Stimulated activated memory B cell treated with anti-CD40 and anti-IgM and Interleukin-4, amounts not matched to agents 10 μg/mL and 1 μg/mL and 100 μg/mL, for 72 hours (primary cell): ENCODE results near the gene BCR.
A peak's percentile ranks its signal among the peaks of the same experiment; 100 is the strongest.

Source experiments
- ATAC-seq: fragments of 150-1000 bp; cut with Tn5 transposase; 2 replicates; pipeline ENCODE4 v1.10.0; 2021
- H3K27ac Mint-ChIP-seq: one replicate; pipeline ENCODE4 v1.8.0; 2022; ENCODE audit warnings: mild to moderate bottlenecking, mixed read lengths
- H3K27me3 Mint-ChIP-seq: one replicate; pipeline ENCODE4 v1.8.0; 2022; ENCODE audit warnings: mixed read lengths
- H3K36me3 Mint-ChIP-seq: one replicate; pipeline ENCODE4 v1.8.0; 2022; ENCODE audit warnings: mixed read lengths
- H3K4me1 Mint-ChIP-seq: one replicate; pipeline ENCODE4 v1.8.0; 2022; ENCODE audit warnings: mixed read lengths
- H3K4me3 Mint-ChIP-seq: one replicate; pipeline ENCODE4 v1.8.0; 2022; ENCODE audit warnings: mild to moderate bottlenecking, moderate library complexity, mixed read lengths
- H3K9me3 Mint-ChIP-seq: one replicate; pipeline ENCODE4 v1.8.0; 2022; ENCODE audit warnings: mixed read lengths

The BCR gene

DNA sequence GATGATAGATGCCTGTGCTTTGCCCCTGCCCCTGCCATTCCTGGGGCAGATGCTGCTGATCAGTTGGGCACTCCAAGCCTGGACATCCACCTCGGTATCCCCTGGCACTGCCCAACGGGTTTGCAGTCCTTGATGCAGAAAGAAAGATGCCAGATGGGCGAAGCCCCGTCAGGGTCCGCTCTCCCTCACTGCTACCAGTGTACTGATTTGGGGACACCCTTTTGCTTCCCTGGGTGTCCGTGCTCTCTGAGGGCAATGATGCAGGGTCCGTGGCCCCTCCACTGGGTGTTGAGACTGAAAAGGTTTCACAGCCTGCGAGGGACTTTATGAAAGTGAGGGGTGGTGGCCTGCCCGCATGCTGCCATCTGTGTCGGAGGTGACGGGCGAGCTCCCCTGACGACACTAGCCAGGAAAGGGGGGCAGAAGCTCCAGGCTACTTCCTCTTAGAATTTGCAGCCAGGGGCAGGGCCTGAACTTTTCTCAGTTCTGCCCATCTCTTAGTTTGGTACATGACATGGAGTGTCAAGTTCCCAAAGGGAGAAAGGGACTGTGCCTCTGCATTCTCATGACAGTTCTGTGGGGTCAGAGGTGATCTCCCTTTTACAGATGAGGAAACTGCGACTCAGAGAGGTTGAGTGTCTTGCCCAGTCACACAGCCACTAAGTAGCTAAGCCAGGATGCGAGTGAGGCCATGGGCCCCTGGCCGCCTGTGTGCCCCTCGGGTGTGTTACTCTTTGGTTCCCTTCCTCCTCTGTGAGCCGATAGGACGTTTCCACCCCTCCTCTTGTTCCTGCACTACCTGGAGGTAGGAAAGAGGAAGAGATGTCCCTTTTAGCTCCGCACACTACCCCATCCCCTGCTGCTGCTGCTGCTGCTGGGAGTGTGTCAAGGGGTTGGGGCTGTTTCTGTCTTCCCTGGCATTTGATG lies 96.6 kb downstream of the BCR start:
- ATAC-seq: peak; percentile 64
- no peak overlapping the region for H3K4me3 Mint-ChIP-seq
- no peak overlapping the region for H3K27ac Mint-ChIP-seq
- no peaks in the 10 kb centered on the region for H3K27me3 Mint-ChIP-seq
- H3K36me3 Mint-ChIP-seq: peaks cover 28% of the 10 kb centered on the region
- no peaks in the 10 kb centered on the region for H3K9me3 Mint-ChIP-seq
- peaks cover 18% of the 10 kb centered on the region for H3K4me1 Mint-ChIP-seq

DNA sequence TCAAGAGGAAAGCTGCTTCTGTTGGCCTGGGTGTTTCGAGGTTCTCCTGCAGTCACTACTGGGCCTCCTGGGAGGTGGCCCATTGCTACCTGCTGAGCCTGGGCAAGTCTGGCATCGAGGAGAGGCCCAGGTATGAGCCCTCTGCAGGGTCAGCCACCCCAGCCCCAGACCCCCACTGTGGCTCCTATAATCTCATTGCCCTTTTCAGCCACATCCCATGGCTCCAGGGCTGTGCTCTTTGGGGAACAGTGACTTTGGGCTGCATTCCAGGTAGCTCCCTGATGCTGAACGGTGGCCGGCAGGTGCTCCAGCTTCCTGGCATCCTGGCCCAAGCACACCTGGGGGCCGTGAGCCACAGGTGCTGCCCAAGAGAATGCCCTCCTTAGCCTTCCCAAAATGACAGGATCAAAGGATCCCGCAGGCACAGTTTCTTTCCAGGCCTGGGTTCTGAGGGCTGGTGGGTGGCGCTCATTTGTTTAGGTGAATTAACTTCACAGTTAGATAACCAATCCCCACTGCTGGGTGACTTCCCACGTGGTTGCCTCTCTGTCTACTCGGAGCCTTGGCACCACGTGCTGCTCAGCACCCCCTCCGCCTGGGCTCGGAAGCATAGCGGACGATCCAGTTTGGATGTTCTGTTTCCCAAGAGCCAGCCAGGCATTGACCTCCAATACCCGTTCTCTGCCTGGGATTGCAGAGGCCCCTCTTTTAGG lies 97.4 kb downstream of the BCR start:
- H3K36me3 Mint-ChIP-seq: peaks cover 28% of the 10 kb centered on the region
- no peak overlapping the region for H3K4me3 Mint-ChIP-seq
- H3K9me3 Mint-ChIP-seq: no peaks in the 10 kb centered on the region
- no peaks in the 10 kb centered on the region for H3K27me3 Mint-ChIP-seq
- ATAC-seq: no peak
- H3K4me1 Mint-ChIP-seq: peaks cover 18% of the 10 kb centered on the region
- no peak overlapping the region for H3K27ac Mint-ChIP-seq

- Mint-ChIP-seq H3K9me3 (no peaks in the 10 kb centered on the region), H3K36me3 (peaks cover 14% of the 10 kb centered on the region), H3K27me3 (no peaks in the 10 kb centered on the region), H3K27ac (no peak overlapping the region), H3K4me3 (no peak overlapping the region), H3K4me1 (peaks cover 18% of the 10 kb centered on the region)
- ATAC-seq: no peak
These were observed 98.8 kb downstream of the BCR start for GRCh38 chr22:23278883-23279675.

GRCh38 chr22:23279781-23280180 lies 99.5 kb downstream of the BCR start:
- H3K9me3 Mint-ChIP-seq: no peaks in the 10 kb centered on the region
- no peaks in the 10 kb centered on the region for H3K27me3 Mint-ChIP-seq
- H3K36me3 Mint-ChIP-seq: peaks cover 10% of the 10 kb centered on the region
- no peak for ATAC-seq
- H3K4me1 Mint-ChIP-seq: peaks cover 18% of the 10 kb centered on the region
- H3K27ac Mint-ChIP-seq: no peak overlapping the region
- no peak overlapping the region for H3K4me3 Mint-ChIP-seq

DNA sequence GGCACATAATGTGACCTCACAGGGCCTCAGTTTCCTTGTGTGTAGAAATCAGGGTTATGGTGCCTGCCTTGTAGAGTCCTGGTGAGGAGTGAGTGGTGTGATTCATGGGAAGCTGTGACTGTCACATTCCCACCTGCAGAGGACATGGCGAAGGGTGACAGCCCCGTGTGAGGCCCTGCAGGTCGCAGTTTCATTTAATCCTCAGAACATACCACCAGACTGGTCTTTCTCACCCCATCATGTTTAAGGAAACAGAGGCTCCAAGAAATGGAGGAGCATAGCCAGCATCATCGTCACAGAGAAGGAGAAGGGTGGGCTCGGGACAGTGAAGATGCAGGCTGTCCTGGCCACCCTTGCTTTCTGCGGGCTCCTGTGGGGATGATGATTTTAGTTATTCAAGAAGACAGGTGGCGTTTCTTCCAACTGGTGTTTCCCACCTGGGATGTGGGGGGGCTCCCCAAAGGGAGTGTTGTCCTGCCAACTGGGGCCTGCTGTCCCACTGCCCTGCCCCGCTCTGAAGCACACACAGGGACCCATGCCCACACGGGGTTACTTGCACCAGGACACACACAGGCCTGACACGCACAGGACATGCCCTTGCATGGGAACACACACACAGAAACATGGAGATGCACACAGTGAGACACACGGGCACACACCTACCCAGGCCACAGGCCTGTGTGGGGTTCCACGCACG lies 100.2 kb downstream of the BCR start:
- Mint-ChIP-seq H3K9me3 (no peaks in the 10 kb centered on the region), H3K27ac (no peak overlapping the region), H3K36me3 (peaks cover 5% of the 10 kb centered on the region), H3K4me1 (peaks cover 18% of the 10 kb centered on the region), H3K4me3 (no peak overlapping the region), H3K27me3 (no peaks in the 10 kb centered on the region)
- ATAC-seq: no peak

DNA sequence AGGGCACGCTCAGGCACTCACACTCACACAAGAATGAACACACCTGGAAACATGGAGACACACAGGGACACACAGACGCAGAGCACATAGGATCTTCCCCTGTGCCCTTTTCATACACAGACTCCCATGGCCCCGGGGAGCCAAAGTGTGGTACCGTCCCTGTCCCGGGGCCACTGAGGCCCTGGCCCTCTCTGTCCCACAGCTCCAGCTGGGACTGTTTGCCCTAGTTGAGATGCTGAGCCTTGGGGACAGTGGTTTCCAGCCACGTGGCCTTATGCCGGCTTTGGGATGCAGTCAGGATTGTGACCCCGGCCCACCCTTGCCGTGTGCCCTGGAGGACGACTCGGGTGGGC lies 100.7 kb downstream of the BCR start:
- H3K27ac Mint-ChIP-seq: no peak overlapping the region
- H3K4me3 Mint-ChIP-seq: no peak overlapping the region
- no peaks in the 10 kb centered on the region for H3K9me3 Mint-ChIP-seq
- H3K4me1 Mint-ChIP-seq: peaks cover 18% of the 10 kb centered on the region
- H3K36me3 Mint-ChIP-seq: no peaks in the 10 kb centered on the region
- no peak for ATAC-seq
- no peaks in the 10 kb centered on the region for H3K27me3 Mint-ChIP-seq

GRCh38 chr22:23281406-23282088 lies 101.2 kb downstream of the BCR start:
- no peak overlapping the region for H3K4me3 Mint-ChIP-seq
- peak overlapping the region; percentile 6 for H3K27ac Mint-ChIP-seq
- peaks cover 16% of the 10 kb centered on the region for H3K4me1 Mint-ChIP-seq
- no peaks in the 10 kb centered on the region for H3K9me3 Mint-ChIP-seq
- no peaks in the 10 kb centered on the region for H3K27me3 Mint-ChIP-seq
- peak; percentile 75 for ATAC-seq
- peaks cover under 1% of the 10 kb centered on the region for H3K36me3 Mint-ChIP-seq

GRCh38 chr22:23282089-23282501 lies 101.8 kb downstream of the BCR start:
- Mint-ChIP-seq H3K4me3 (no peak overlapping the region), H3K27me3 (no peaks in the 10 kb centered on the region), H3K27ac (peak overlapping the region; percentile 6), H3K4me1 (peaks cover 11% of the 10 kb centered on the region), H3K9me3 (no peaks in the 10 kb centered on the region), H3K36me3 (peaks cover 6% of the 10 kb centered on the region)
- no peak for ATAC-seq

DNA sequence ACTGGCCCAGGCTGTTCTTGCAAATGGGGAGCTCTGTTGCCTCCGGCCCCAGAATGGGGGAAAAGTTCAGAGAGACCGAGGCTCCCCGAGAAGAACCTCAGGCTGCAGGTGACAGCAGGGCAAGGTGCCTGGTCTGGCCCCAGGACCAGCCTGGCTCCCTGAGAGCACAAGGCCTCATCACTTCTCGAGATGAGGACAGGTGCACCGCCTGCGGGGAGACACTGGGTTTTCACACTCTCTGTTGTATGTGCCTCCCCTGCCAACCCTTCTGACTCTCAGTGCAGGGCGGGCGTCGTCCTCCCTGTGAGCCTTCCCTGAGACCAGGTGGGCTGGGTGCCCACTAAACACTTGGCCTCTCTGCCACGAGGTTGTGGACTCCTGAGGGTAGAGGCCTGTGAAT lies 102.2 kb downstream of the BCR start:
- Mint-ChIP-seq H3K9me3 (no peaks in the 10 kb centered on the region), H3K4me3 (no peak overlapping the region), H3K36me3 (peaks cover 6% of the 10 kb centered on the region), H3K27ac (peak overlapping the region; percentile 6), H3K27me3 (no peaks in the 10 kb centered on the region), H3K4me1 (peaks cover 7% of the 10 kb centered on the region)
- ATAC-seq: no peak

DNA sequence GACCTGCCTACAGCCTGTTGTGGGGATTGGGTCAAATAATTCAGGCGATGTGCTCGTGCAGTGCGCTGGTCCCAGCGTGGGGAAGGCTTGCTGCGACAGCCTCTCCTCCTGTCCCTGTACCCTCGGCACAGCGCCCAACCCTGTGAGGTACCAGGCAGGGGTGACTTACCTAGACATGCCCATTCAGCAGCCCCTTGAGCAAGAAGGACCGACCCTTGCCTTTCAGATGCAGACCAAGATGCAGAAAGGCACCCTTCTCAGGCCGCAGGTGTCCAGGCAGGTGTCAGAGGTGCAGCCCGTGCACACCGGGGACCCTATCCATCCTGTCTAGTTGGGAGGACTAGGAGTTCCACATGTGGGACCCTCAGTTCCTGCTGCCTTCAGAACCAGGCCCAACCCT lies 102.7 kb downstream of the BCR start:
- no peak for ATAC-seq
- no peak overlapping the region for H3K27ac Mint-ChIP-seq
- H3K4me3 Mint-ChIP-seq: no peak overlapping the region
- H3K27me3 Mint-ChIP-seq: no peaks in the 10 kb centered on the region
- H3K9me3 Mint-ChIP-seq: no peaks in the 10 kb centered on the region
- peaks cover 5% of the 10 kb centered on the region for H3K4me1 Mint-ChIP-seq
- H3K36me3 Mint-ChIP-seq: peaks cover 6% of the 10 kb centered on the region

DNA sequence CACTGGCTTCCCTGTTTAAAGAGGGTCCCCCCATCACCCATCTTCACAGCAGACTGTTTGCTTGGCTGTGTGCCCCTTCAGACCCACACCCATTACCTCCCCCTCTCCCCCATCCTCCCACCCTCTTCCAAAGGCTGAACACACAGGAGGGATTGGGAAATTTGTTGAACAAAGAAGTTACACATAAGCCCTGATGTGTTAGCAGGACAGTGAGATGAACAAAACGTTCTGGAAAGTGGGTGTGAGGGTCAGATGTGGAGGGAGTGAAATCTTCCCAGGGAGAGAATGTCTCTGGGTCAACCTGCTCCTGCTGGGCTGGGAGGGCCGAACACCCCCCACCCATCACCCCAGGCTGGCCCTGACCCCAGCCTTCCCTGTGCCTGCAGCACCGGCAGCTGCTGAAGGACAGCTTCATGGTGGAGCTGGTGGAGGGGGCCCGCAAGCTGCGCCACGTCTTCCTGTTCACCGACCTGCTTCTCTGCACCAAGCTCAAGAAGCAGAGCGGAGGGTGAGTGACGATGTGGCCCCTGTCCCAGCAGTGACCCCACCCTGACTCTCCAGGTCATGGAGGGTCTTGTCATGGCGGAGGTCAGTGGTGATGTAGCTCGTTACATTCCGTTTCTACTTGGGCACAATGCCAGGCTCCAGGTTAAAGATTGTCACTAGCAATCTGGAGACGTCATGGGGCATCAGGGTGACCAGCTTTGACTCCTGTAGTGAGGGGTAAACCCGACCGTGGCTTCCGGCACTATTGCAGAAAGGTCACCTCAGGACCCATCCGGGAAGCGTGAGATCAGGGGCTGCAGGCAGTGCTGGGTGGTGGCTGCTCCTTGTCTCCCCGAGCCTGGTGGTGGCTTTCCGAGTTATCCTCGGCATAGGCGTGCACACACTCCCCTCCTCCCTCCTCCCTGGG lies 103.5 kb downstream of the BCR start:
- Mint-ChIP-seq H3K36me3 (peaks cover 13% of the 10 kb centered on the region), H3K9me3 (no peaks in the 10 kb centered on the region), H3K4me3 (no peak overlapping the region), H3K27me3 (no peaks in the 10 kb centered on the region), H3K4me1 (peaks cover 5% of the 10 kb centered on the region), H3K27ac (no peak overlapping the region)
- no peak for ATAC-seq

- H3K9me3 Mint-ChIP-seq: no peaks in the 10 kb centered on the region
- H3K4me3 Mint-ChIP-seq: no peak overlapping the region
- no peak for ATAC-seq
- no peaks in the 10 kb centered on the region for H3K27me3 Mint-ChIP-seq
- no peak overlapping the region for H3K27ac Mint-ChIP-seq
- H3K36me3 Mint-ChIP-seq: peaks cover 15% of the 10 kb centered on the region
- H3K4me1 Mint-ChIP-seq: peaks cover 5% of the 10 kb centered on the region
These were observed 104.3 kb downstream of the BCR start for GRCh38 chr22:23284504-23285033.

- Mint-ChIP-seq H3K4me3 (no peak overlapping the region), H3K27me3 (no peaks in the 10 kb centered on the region), H3K36me3 (peaks cover 22% of the 10 kb centered on the region), H3K9me3 (no peaks in the 10 kb centered on the region), H3K27ac (no peak overlapping the region), H3K4me1 (peaks cover 5% of the 10 kb centered on the region)
- ATAC-seq: no peak
These were observed 104.9 kb downstream of the BCR start for GRCh38 chr22:23285236-23285635.
